HL-60/S4 treated with retinoic acid at 250 ng/mL for 4 days and 3 days (cell line): ENCODE results near the gene VAMP5.
"Not testable (repeated sequence)": the region's sequence is repeated elsewhere in the genome, so short reads cannot be mapped to it uniquely, and the experiment has no call there.

Experiments
- in situ Hi-C: fragments of 300-500 bp; cut with MboI; formaldehyde crosslinking; loops from 2 replicates; pipeline ENCODE4 v1.7.0; 2022; ENCODE audit warnings: low sequenced_read_pairs

Gene VAMP5

GRCh38 chr2:85584354-85584856 lies at the start of gene VAMP5:
Gene VAMP5, plus strand, starts transcription at chr2:85584431. Its CDS starts 60 bp downstream, at chr2:85584491.
- in situ Hi-C loops, result no loop called here

GRCh38 chr2:85534881-85535280 lies 49.4 kb upstream of the VAMP5 start:
- in situ Hi-C loops, result no loop called here

GRCh38 chr2:85536479-85536878 lies 47.8 kb upstream of the VAMP5 start:
- in situ Hi-C loops, result no loop called here

- in situ Hi-C loops, result no loop called here
Measured at GRCh38 chr2:85537600-85538506, 46.4 kb upstream of the VAMP5 start.

- in situ Hi-C loops, result no loop called here
Measured at GRCh38 chr2:85538507-85539360, 45.5 kb upstream of the VAMP5 start, which contains the start of gene MAT2A. Gene MAT2A, plus strand, starts transcription at chr2:85539168. Its CDS starts 120 bp downstream, at chr2:85539288.

- in situ Hi-C loops, result no loop called here
Measured at GRCh38 chr2:85539361-85540132, 44.7 kb upstream of the VAMP5 start.

GRCh38 chr2:85540133-85540648 lies 44.0 kb upstream of the VAMP5 start:
- in situ Hi-C loops, result no loop called here

GRCh38 chr2:85541262-85541661 lies 43.0 kb upstream of the VAMP5 start:
- in situ Hi-C loops, result no loop called here

GRCh38 chr2:85541753-85542457 lies 42.3 kb upstream of the VAMP5 start:
- in situ Hi-C loops, result no loop called here

GRCh38 chr2:85542777-85543176 lies 41.5 kb upstream of the VAMP5 start:
- in situ Hi-C loops, result no loop called here

GRCh38 chr2:85544254-85544691 lies 40.0 kb upstream of the VAMP5 start:
- in situ Hi-C loops, result not testable (repeated sequence)

- in situ Hi-C loops, result not testable (repeated sequence)
Measured at GRCh38 chr2:85544915-85545779, 39.1 kb upstream of the VAMP5 start.

GRCh38 chr2:85545780-85546240 lies 38.4 kb upstream of the VAMP5 start:
- in situ Hi-C loops, result no loop called here

GRCh38 chr2:85547089-85547858 lies 37.0 kb upstream of the VAMP5 start:
- in situ Hi-C loops, result no loop called here

- in situ Hi-C loops, result no loop called here
Measured at GRCh38 chr2:85547859-85548607, 36.2 kb upstream of the VAMP5 start.

GRCh38 chr2:85548608-85548900 lies 35.7 kb upstream of the VAMP5 start:
- in situ Hi-C loops, result no loop called here

- in situ Hi-C loops, result no loop called here
Measured at GRCh38 chr2:85549095-85549494, 35.1 kb upstream of the VAMP5 start.
